ENCODE results near the gene TRIM62.

GRCh38 chr1:33122483-33123178 is 59.2 kb downstream of the TRIM62 start:
- TF ChIP-seq EZH2phosphoT487 (conservative IDR thresholded peaks at IDR 0.05; ENCODE audit: low read length), result no peak
- no peak for TF ChIP-seq CTCF (IDR thresholded peaks at IDR 0.05; ENCODE audit: insufficient read depth, low read length, poor library complexity, severe bottlenecking)
